Stimulated activated effector memory CD8-positive, alpha-beta T cell treated with anti-CD3 and anti-CD28 coated beads, Interleukin-12 subunit alpha, Interleukin-12 subunit beta, amount 100 ng/mL, for 72 hours (primary cell): ENCODE results near the gene C2orf78.
"Not testable (repeated sequence)": the region's sequence is repeated elsewhere in the genome, so short reads cannot be mapped to it uniquely, and the experiment has no call there.

Experiments used
- ATAC-seq: fragments of 150-1000 bp; cut with Tn5 transposase; 2 replicates; pipeline ENCODE4 v1.10.0; 2021
- DNase-seq, 2 donors: peaks; one replicate each; pipeline ENCODE4 v3.0.0; 2021 to 2022; ENCODE audit warnings: low spot score in 2 of 2
- H3K27ac Mint-ChIP-seq: one replicate; pipeline ENCODE4 v1.8.0; 2022; ENCODE audit warnings: mild to moderate bottlenecking, mixed read lengths
- H3K36me3 Mint-ChIP-seq: one replicate; pipeline ENCODE4 v1.8.0; 2022; ENCODE audit warnings: mild to moderate bottlenecking, mixed read lengths
- H3K4me1 Mint-ChIP-seq: one replicate; pipeline ENCODE4 v1.8.0; 2022; ENCODE audit warnings: mixed read lengths
- H3K4me3 Mint-ChIP-seq: one replicate; pipeline ENCODE4 v1.8.0; 2022; ENCODE audit warnings: mild to moderate bottlenecking, mixed read lengths
- H3K9me3 Mint-ChIP-seq: one replicate; pipeline ENCODE4 v1.8.0; 2022; ENCODE audit warnings: mixed read lengths

C2orf78 gene

DNA sequence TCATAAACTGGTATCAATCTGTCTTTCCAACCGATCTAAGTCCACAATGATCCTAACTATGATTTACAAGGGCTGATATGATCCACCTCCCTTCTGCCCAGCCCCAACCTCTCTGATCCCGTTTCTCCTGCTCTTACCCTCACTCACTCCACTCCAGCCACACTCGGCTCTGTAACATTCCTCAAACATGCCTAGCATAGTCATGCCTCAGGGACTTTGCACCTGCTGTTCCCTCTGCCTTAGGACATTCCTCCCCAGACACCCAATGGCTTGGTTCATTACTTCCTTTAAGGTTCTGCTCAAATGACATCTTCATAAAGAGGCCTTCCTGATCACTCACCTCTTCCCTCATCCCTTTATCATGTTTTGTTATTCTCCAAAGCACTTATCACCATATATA is 13.3 kb upstream of the C2orf78 start:
- ATAC-seq (no peak), DNase-seq (no peak)
- H3K4me3 Mint-ChIP-seq: no peak overlapping the region
- no peak overlapping the region for H3K27ac Mint-ChIP-seq
- H3K9me3 Mint-ChIP-seq: no peaks in the 10 kb centered on the region
- H3K4me1 Mint-ChIP-seq: peaks cover 34% of the 10 kb centered on the region
- H3K36me3 Mint-ChIP-seq: peaks cover 100% of the 10 kb centered on the region

DNA sequence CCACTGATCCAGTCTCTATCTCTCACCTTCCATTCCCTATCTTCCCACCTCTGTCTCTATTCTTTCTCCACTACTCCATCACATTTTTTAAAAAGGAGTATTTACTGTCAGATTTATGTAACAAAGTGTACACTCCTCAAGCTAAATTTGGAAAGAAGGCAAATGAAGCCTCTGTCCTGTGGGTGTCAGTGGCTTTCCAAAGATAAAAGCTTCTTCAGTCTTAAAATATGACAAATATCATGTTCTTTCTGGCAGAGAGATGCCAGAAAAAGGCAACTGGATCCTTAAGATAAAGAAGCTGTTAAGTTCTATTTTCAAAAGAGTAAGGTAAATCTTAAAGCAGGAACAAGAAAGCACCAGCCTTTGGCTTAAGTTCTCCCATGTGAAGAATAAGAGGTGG is 11.2 kb upstream of the C2orf78 start:
- Mint-ChIP-seq H3K36me3 (peaks cover 100% of the 10 kb centered on the region), H3K27ac (no peak overlapping the region), H3K4me3 (no peak overlapping the region), H3K9me3 (no peaks in the 10 kb centered on the region), H3K4me1 (peaks cover 40% of the 10 kb centered on the region)
- no peak for DNase-seq
- ATAC-seq: no peak

DNA sequence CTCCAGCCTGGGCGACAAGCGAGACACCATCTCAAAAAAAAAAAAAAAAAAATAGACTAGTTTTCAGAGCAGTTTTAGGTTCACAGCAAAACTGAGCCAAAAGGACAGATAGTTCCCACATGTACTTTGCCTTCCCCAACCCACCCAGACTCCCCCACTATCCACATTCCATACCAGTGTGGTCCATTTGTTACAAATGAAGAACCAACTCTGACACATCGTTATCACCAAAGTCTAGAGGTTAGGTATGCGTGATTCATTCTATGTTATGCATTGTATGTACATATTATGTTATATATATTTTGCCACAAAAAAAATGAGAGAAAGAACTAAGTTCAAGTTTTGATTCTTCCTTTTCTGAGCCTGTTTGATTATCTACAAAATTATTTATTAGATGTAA is 7.6 kb upstream of the C2orf78 start:
- H3K9me3 Mint-ChIP-seq: no peaks in the 10 kb centered on the region
- DNase-seq (no peak), ATAC-seq (no peak)
- H3K4me3 Mint-ChIP-seq: no peak overlapping the region
- H3K27ac Mint-ChIP-seq: no peak overlapping the region
- H3K36me3 Mint-ChIP-seq: peaks cover 73% of the 10 kb centered on the region
- peaks cover 37% of the 10 kb centered on the region for H3K4me1 Mint-ChIP-seq

DNA sequence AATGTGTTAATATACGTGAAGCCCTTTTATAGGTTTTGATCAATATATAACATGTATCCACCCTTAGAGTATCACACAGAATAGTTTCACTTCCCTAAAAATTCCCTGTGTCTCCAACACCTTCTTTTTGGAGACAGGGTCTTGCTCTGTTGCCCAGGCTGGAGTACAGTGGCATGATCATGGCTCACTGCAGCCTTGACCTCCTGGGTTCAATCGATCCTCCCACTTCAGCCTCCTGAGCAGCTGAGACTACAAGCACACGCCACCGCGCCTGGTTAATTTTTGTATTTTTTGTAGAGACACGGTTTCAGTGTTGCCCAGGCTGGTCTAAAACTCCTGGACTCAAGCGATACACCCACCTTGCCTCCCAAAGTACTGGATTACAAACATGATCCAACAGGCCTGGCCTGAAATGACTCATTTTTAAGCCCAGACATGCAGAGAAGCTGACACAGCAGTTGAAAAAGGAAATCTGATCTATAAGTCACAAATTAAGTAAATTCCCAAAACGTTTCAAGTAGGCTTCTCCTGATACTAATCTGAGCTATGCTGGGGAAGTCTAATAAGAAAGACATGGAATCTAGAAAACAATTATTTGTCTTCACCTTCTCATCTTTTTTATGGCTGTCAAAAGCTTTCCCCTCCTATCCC is 7.0 kb upstream of the C2orf78 start:
- ATAC-seq (no peak), DNase-seq (no peak)
- peaks cover 67% of the 10 kb centered on the region for H3K36me3 Mint-ChIP-seq

DNA sequence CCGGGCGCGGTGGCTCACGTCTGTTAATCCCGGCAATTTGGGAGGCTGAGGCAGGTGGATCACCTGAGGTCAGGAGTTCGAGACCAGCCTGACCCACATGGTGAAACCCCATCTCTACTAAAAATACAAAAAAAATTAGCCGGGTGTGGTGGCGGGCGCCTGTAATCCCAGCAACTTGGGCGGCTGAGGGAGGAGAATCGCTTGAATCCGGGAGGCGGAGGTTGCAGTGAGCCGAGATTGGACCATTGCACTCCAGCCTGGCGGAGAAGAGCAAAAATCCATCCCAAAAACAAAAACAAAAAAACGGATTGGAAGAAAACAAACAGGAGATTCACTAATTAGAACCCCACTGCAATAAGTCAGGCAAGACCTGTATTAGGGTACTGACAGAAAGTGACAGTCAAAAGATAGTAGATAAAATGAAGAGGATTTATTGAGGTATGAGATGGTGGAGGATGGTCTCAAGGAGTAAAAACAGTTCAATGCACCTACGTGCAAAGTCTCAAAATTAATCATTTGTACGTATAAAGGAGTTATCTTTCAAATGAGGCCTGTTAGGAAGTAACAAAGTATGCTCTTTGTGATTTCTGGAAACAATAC is 5.0 kb upstream of the C2orf78 start:
- Mint-ChIP-seq H3K36me3 (peaks cover 47% of the 10 kb centered on the region), H3K4me1 (peaks cover 31% of the 10 kb centered on the region), H3K4me3 (peak overlapping the region; percentile 94), H3K27ac (peak overlapping the region; percentile 94)
- DNase-seq, ATAC-seq, H3K9me3 Mint-ChIP-seq: not testable (repeated sequence)

More for the DNA sequence above, 7.0 kb upstream of the C2orf78 start:
- no peak overlapping the region for H3K4me3 Mint-ChIP-seq
- H3K4me1 Mint-ChIP-seq: peaks cover 34% of the 10 kb centered on the region
- H3K9me3 Mint-ChIP-seq: no peaks in the 10 kb centered on the region
- H3K27ac Mint-ChIP-seq: peak overlapping the region; percentile 69

DNA sequence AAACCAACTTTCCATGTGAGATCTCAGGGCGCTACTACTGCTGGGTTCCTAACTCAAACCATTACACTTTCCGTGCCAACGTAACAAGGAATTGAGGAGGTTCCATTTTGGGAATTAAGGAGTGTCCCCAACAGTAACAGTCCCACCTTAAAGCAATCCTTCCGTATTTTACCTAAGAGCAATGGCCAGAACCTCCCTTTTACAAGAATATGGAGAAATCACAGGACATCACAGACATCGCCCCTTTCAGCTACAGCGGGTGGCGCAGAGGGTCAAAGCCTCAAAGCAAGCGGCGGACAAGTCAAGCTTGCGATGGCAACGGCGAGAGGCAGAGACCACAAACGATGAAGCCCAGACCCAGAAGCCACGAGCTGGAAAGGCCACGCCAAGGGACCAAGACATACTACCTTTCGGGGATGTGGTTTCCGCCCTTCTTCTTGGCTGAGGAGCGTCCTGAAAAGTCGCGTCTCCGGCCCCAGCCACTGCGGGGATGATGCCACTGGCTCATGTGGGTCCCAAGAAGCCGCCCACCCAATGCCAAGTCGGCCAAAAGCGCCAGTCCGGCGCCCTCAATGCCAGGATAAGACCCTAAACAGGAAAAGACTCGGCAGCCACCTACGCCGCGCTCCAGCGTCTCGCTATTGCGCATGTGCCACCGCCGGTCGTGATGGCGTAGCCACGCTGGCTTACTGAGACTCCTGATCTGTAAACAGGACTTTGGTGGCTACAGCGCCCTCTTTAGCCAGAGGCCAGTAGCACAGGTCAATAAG is 4.3 kb upstream of the C2orf78 start, which contains the start of gene DUSP11:
DUSP11 (minus strand) TSS at position 637 of the 770 bp plus-strand sequence; CDS start at position 508, 129 bp downstream.
- no peaks in the 10 kb centered on the region for H3K9me3 Mint-ChIP-seq
- H3K4me3 Mint-ChIP-seq: peak within 1 kb of the TSS; percentile 94
- peaks cover 41% of the 10 kb centered on the region for H3K36me3 Mint-ChIP-seq
- ATAC-seq (peak; percentile 100), DNase-seq (peak; percentile 97 to 100)
- peaks cover 24% of the 10 kb centered on the region for H3K4me1 Mint-ChIP-seq
- H3K27ac Mint-ChIP-seq: peak within 1 kb of the TSS; percentile 94

DNA sequence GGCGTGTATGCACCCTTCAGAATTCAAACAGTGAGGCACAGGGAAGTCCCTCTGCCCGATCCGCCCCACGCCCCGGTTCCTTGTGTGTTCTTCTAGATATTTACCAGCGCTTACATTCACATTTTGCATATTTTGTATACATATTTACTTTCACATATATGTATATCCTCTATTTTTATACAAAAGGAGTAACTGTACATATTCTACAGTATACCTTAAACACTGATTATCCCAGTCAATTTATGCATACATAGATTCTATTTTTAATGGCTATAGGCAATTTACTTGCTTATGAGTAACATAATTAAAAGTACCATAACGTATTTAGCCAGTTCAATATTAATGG is 3.8 kb upstream of the C2orf78 start:
- peaks cover 24% of the 10 kb centered on the region for H3K4me1 Mint-ChIP-seq
- DNase-seq (no peak), ATAC-seq (no peak)
- H3K9me3 Mint-ChIP-seq: no peaks in the 10 kb centered on the region
- H3K27ac Mint-ChIP-seq: peak overlapping the region; percentile 94
- peaks cover 35% of the 10 kb centered on the region for H3K36me3 Mint-ChIP-seq
- peak overlapping the region; percentile 94 for H3K4me3 Mint-ChIP-seq

DNA sequence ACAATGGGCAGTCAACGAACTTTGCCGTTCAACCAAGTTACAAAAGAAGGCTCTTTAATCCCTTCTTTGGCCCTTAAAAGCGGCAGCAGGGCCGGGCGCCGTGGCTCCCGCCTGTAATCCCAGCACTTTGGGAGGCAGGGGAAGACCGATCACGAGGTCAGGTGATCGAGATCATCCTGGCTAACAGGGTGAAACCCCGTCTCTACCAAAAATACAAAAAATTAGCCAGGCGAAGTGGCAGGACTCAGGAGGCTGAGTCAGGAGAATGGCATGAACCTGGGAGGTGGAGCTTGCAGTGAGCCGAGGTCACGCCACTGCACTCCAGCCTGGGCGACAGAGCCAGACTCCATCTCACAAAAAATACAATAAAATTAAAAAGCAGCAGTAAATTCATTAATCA is 581 bp upstream of the C2orf78 start:
- not testable (repeated sequence) for H3K36me3 Mint-ChIP-seq, H3K9me3 Mint-ChIP-seq, H3K4me1 Mint-ChIP-seq

DNA sequence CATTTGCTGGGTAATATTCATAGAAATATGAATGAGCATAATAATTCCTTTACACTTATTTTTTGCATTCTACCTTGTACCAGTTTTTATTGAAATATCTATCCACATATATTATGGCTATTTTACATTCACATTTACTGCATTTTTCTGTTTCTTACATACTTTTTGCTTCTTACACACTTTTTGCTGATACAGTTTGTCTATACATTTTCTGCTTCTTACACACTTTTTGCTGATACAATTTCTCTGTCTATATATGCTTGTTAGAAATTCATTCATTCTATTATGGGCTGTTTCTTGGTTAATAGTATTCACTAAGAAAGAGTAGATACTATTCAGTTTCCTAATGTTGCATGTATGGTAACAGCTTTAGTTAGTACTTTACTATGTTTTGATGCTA is 27.9 kb downstream of the C2orf78 start:
- Mint-ChIP-seq H3K4me1 (peaks cover 6% of the 10 kb centered on the region), H3K27ac (no peak overlapping the region), H3K9me3 (no peaks in the 10 kb centered on the region), H3K36me3 (no peaks in the 10 kb centered on the region), H3K4me3 (no peak overlapping the region)
- no peak for ATAC-seq
- DNase-seq: no peak

More for the DNA sequence above, 581 bp upstream of the C2orf78 start:
- DNase-seq, H3K4me3 Mint-ChIP-seq, ATAC-seq, H3K27ac Mint-ChIP-seq: not testable (repeated sequence)

DNA sequence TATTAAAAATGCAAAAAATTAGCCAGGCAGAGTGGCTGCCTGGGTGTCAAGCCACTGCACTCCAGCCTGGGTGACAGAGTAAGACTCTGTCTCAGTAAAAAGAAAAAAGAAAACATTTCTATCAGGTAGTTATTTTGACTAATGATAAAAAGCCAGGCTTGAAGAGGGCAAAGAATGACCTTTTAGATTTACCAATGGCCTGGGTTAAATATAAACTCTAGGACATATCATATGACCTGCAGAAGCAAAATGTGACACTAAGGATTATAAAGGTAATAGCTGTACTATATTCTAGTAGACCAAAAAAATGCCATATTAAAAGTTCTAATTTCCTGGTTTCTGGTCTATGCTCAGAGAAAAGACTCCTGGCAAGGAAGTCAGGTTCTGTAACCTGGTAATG is 28.7 kb downstream of the C2orf78 start:
- no peak overlapping the region for H3K4me3 Mint-ChIP-seq
- no peak for DNase-seq
- H3K27ac Mint-ChIP-seq: no peak overlapping the region
- peaks cover 6% of the 10 kb centered on the region for H3K4me1 Mint-ChIP-seq
- H3K36me3 Mint-ChIP-seq: no peaks in the 10 kb centered on the region
- ATAC-seq: no peak
- no peaks in the 10 kb centered on the region for H3K9me3 Mint-ChIP-seq

DNA sequence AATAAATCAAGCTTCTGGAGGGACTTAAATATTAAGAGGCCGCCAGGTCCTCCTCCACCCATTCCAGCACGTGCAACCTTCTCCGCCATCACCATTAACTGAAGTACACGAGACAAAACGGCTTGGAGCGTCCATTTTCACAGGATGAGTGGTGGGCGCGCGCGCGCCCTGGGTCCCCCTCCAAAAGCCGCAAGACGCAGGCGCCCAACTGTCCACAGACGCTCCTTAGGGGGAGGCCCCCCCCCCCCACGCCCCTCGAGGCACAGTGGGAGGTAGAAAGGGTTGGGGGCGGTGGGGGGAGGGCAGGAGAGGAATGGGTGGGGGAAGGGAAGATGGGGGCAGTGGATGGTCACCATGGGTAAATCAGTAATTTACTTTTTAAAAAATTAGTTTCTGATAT is 34.3 kb downstream of the C2orf78 start:
- Mint-ChIP-seq H3K27ac (no peak overlapping the region), H3K36me3 (no peaks in the 10 kb centered on the region), H3K4me3 (no peak overlapping the region), H3K9me3 (no peaks in the 10 kb centered on the region), H3K4me1 (peaks cover 32% of the 10 kb centered on the region)
- no peak for ATAC-seq
- no peak for DNase-seq

DNA sequence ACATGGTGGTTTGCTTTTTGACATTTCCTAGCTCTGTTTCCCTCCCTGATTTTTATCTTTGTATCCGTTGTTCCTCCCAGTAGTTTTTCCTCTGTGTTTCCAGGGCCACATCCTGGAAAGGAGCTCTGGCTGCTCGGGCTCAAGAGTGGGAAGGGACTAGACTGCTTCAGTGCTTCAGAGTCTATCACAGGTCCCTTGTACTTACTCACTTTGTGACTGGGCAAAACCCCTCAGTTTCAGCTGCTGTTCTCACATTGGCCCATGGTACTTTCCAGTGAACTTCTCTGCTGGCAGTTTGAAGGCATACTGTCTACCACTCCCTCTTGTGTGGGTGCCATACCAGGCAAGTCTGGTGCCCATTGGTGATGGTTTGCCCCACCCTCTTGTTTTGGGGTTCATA is 37.2 kb downstream of the C2orf78 start:
- Mint-ChIP-seq H3K4me3 (peak overlapping the region; percentile 55), H3K9me3 (no peaks in the 10 kb centered on the region), H3K27ac (peak overlapping the region; percentile 79), H3K36me3 (no peaks in the 10 kb centered on the region), H3K4me1 (peaks cover 36% of the 10 kb centered on the region)
- ATAC-seq (peak; percentile 97), DNase-seq (peak in 1 of 2 donors; percentile 71)

DNA sequence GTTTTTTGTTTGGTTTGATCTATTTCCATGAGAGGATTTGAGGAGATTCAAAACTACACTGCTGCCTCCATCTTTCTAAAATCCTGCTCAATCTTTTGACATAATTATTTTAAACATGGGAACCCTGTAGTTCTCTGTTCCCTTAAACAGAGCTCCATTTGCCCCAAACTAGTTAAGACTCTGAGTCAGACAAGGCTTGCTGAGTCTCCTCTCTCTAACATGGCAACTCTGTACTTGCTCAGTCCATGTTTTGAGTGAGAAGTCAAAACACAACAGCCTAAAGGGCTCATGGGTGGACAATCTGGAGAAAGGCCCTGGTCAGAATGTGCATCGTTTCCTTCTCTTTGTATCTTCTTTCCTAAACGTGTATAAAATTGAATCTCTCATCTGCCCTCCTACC is 37.7 kb downstream of the C2orf78 start:
- peak; percentile 62 for ATAC-seq
- peak overlapping the region; percentile 79 for H3K27ac Mint-ChIP-seq

DNA sequence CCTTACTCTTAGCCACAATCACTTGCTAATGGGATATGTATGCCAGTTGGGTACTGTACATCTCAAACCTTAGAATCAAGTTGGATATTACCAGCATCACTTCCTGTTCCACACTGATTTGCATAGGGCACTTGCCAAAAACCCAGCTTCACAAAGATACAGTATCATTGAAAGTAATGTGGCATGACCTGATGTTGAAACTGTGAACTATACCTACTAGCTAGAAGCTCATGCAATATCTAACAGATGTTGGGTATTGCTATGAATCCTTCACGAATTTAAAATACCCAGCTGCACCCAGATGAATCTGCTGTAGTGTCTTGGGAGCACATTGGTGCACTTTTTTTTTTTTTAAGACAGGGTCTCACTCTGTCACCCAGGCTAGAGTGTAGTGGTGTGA is 38.3 kb downstream of the C2orf78 start:
- Mint-ChIP-seq H3K36me3 (no peaks in the 10 kb centered on the region), H3K9me3 (no peaks in the 10 kb centered on the region), H3K4me3 (peak overlapping the region; percentile 55), H3K4me1 (peaks cover 38% of the 10 kb centered on the region), H3K27ac (no peak overlapping the region)
- DNase-seq (no peak), ATAC-seq (peak; percentile 68)

More for the DNA sequence above, 37.7 kb downstream of the C2orf78 start:
- no peaks in the 10 kb centered on the region for H3K9me3 Mint-ChIP-seq
- peak overlapping the region; percentile 55 for H3K4me3 Mint-ChIP-seq
- peaks cover 36% of the 10 kb centered on the region for H3K4me1 Mint-ChIP-seq
- no peaks in the 10 kb centered on the region for H3K36me3 Mint-ChIP-seq
- no peak for DNase-seq

DNA sequence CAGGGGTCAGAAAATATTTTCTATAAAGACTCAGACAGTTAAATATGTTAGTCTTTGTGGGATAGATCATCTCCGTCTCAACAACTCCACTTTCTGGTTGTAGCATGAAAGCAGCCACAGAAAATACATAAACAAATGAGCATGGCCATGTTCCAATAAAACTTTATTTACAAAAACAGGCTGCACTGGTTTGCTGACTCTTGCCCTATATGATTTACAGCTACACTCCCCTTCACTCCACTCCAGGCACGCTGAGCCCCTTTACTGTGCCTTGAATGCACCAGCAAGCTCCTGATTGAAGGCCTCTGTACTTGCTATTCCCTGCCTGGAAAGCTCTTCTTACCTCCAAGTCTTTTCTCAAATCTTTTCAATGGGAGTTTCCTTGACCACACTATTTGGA is 39.0 kb downstream of the C2orf78 start:
- ATAC-seq: no peak

DNA sequence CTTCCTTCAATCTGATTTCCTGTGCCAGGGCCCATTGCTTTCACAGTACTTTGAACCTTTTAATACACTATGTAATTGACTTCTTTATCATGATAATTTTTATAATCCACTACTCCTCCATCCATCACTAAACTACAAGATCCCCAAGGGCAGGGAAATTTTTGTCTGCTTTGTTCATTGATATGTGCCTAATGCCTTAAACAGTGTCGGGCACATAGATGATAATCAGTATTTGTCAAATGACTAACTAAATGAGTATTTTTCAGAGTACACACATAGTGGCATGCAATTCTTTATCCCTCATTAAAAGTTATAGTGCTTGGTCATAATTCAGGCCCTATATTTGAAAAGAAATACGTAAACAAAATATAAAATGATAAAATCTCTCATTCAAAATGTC is 39.4 kb downstream of the C2orf78 start:
- ATAC-seq (no peak), DNase-seq (no peak)
- Mint-ChIP-seq H3K9me3 (no peaks in the 10 kb centered on the region), H3K4me1 (peaks cover 46% of the 10 kb centered on the region), H3K27ac (no peak overlapping the region), H3K36me3 (no peaks in the 10 kb centered on the region), H3K4me3 (no peak overlapping the region)

More for the DNA sequence above, 39.0 kb downstream of the C2orf78 start:
- Mint-ChIP-seq H3K36me3 (no peaks in the 10 kb centered on the region), H3K9me3 (no peaks in the 10 kb centered on the region), H3K4me3 (no peak overlapping the region), H3K27ac (no peak overlapping the region), H3K4me1 (peaks cover 45% of the 10 kb centered on the region)
- DNase-seq: no peak
